ENCODE measurements around the gene GPC5. TPM values are rescaled to one million over a fixed set of nuclear protein-coding genes. Genes with fewer than 3 reads are reported as not detected.

Gene GPC5
- total and polyA plus RNA-seq, 2 of the 13 experiments (the other 11 are each of a cell fraction or from before 2014, with no cell fraction given): 0.02 to 0.07 TPM

DNA sequence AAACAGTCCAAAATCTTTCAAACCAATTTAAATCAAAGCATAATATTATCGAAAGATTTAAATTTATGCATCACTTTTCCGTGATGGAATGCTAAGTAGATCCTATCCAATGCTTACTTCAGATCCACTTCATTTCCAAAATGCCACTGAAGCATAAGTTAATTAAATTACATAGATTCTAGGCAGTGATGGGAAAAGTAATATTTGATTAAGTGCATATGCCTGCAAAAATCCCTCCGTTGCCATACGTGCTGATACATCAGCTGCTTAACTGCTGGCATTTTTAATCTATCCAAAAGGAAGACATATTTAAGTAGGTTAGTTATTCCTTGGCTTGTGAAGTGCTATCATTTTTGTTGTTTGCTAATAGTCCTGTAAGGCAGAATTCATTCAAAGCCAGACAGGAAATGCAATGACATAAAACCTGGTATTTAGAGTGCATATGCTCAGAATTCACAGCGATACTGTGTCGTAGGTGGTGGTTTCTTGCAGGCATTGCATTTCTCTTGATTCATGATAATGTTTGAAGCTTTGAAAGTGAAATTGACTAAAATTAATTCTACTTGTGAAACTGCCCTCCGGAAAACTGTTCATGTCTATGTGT is 1089.9 kb downstream of the GPC5 start:
- H3K9me3 ChIP-seq (ENCODE audit: low read length): no peaks in the 10 kb centered on the region
- ChIA-PET POLR2A (no interaction called here), CTCF (ENCODE audit: low intra/inter-chr PET ratio, low total read pairs) (no interaction called here)
- 35% methylated on average over 7 of the region's 7 CpGs for WGBS (ENCODE audit: low lambda C conversion rate)
- no peak overlapping the region for H2AFZ ChIP-seq (ENCODE audit: low read length)
- H3K4me2 ChIP-seq (ENCODE audit: low read depth, low read length): no peak overlapping the region
- H3K4me1 ChIP-seq (ENCODE audit: insufficient read depth, low read length): no peaks in the 10 kb centered on the region
- no peak overlapping the region for H3K4me3 ChIP-seq (replicated peaks in 1 of 3; ENCODE audit: insufficient read depth in 1 of 3, low read depth in 2 of 3, low read length in 3 of 3)
- no peak overlapping the region for H3K9ac ChIP-seq (ENCODE audit: insufficient read depth, low read depth, low read length)
- no peaks in the 10 kb centered on the region for H3K36me3 ChIP-seq (replicated peaks in 1 of 2; ENCODE audit: control insufficient read depth in 1 of 2, insufficient read depth in 2 of 2, low read length in 2 of 2)
- H3K27ac ChIP-seq (ENCODE audit: extremely low read length, insufficient read depth, low read length): no peak overlapping the region
- intact Hi-C loops (cut with micrococcal nuclease; ENCODE audit: unreplicated experiment) (no loop called here), in situ Hi-C loops (cut with HindIII; ENCODE audit: extremely low pct_ligation_motif_present, low pct_unique_long_range_greater_than_20kb) (no loop called here)
- H3K79me2 ChIP-seq (ENCODE audit: insufficient read depth, low read length): no peaks in the 10 kb centered on the region
- ATAC-seq (no peak), DNase-seq (ENCODE audit: low spot score) (no peak), FAIRE-seq (no peak)
- no TSS peak for BruUV-seq (replicated peaks)
- no peaks in the 10 kb centered on the region for H3K27me3 ChIP-seq (ENCODE audit: control insufficient read depth in 1 of 2, insufficient read depth in 2 of 2, low read length in 2 of 2)
- TF ChIP-seq DPF2 (CRISPR knock-in tag; IDR thresholded peaks at IDR 0.05; ENCODE audit: borderline replicate concordance, low read depth) (no peak), ZNF101 (CRISPR knock-in tag; IDR thresholded peaks at IDR 0.05; ENCODE audit: borderline replicate concordance, low read depth) (no peak), HOXA5 (CRISPR knock-in tag; IDR thresholded peaks at IDR 0.05) (no peak), ZNF260 (CRISPR knock-in tag; IDR thresholded peaks at IDR 0.05; ENCODE audit: borderline replicate concordance, low read depth) (no peak), CAMTA2 (CRISPR knock-in tag; IDR thresholded peaks at IDR 0.05; ENCODE audit: borderline replicate concordance) (no peak), ZBTB2 (CRISPR knock-in tag; IDR thresholded peaks at IDR 0.05; ENCODE audit: low read depth) (no peak), ZNF850 (CRISPR knock-in tag; conservative IDR thresholded peaks at IDR 0.05) (no peak), GMEB2 (CRISPR knock-in tag; IDR thresholded peaks at IDR 0.05; ENCODE audit: low read depth) (no peak)
- TF ChIP-seq, protein P1, sequence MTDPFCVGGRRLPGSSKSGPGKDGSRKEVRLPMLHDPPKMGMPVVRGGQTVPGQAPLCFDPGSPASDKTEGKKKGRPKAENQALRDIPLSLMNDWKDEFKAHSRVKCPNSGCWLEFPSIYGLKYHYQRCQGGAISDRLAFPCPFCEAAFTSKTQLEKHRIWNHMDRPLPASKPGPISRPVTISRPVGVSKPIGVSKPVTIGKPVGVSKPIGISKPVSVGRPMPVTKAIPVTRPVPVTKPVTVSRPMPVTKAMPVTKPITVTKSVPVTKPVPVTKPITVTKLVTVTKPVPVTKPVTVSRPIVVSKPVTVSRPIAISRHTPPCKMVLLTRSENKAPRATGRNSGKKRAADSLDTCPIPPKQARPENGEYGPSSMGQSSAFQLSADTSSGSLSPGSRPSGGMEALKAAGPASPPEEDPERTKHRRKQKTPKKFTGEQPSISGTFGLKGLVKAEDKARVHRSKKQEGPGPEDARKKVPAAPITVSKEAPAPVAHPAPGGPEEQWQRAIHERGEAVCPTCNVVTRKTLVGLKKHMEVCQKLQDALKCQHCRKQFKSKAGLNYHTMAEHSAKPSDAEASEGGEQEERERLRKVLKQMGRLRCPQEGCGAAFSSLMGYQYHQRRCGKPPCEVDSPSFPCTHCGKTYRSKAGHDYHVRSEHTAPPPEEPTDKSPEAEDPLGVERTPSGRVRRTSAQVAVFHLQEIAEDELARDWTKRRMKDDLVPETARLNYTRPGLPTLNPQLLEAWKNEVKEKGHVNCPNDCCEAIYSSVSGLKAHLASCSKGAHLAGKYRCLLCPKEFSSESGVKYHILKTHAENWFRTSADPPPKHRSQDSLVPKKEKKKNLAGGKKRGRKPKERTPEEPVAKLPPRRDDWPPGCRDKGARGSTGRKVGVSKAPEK (CRISPR knock-in tag; IDR thresholded peaks at IDR 0.05; ENCODE audit: borderline replicate concordance): no peak
- TF ChIP-seq, protein P2, sequence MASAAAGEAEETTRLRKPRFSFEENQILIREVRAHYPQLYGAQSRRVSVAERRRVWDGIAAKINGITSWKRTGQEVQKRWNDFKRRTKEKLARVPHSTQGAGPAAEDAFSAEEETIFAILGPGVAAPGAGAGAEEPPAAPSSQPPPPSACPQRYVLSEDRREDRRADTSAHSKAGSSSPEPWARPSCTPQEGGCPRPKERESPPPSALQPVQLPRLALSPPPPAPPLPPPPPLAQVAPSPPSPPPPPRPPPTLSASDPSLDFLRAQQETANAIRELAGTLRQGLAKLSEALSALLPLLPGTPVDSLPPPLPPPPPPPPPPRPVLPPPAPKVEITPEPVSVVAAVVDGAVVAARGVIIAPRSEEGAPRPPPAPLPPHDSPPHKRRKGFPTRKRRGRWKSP (CRISPR knock-in tag; IDR thresholded peaks at IDR 0.05): no peak
- TF ChIP-seq, protein P3, sequence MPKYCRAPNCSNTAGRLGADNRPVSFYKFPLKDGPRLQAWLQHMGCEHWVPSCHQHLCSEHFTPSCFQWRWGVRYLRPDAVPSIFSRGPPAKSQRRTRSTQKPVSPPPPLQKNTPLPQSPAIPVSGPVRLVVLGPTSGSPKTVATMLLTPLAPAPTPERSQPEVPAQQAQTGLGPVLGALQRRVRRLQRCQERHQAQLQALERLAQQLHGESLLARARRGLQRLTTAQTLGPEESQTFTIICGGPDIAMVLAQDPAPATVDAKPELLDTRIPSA (CRISPR knock-in tag; IDR thresholded peaks at IDR 0.05; ENCODE audit: borderline replicate concordance): no peak
- no peaks in the 10 kb centered on the region for H4K20me1 ChIP-seq (ENCODE audit: insufficient read depth, low read length)

Data from HepG2 (cell line).